CD4-positive, CD25-positive, alpha-beta regulatory T cell (primary cell): ENCODE results near the gene METTL27. TPM values are rescaled to one million over a fixed set of nuclear protein-coding genes. Genes with fewer than 3 reads are reported as not detected.
"Not testable (repeated sequence)": the region's sequence is repeated elsewhere in the genome, so short reads cannot be mapped to it uniquely, and the experiment has no call there.

Experiments
- ATAC-seq, 2 donors: fragments of 150-1000 bp; cut with Tn5 transposase; one replicate each; pipeline ENCODE4 v1.10.0; 2021; ENCODE audit warnings: low read depth in 2 of 2, moderate number of reproducible peaks in 2 of 2, moderate library complexity in 1 of 2
- DNase-seq, 3 donors: peaks; one replicate each; pipeline versions ENCODE4 v3.0.0 to v3.0.0-alpha.2; 2012 to 2022; ENCODE audit warnings: mixed read lengths in 1 of 3
- H3K27ac ChIP-seq: one replicate; pipeline ENCODE4 v1.7.0; 2013; ENCODE audit warnings: mild to moderate bottlenecking, low read length; ENCODE audit not compliant: insufficient read depth, poor library complexity, severe bottlenecking
- H3K27me3 ChIP-seq: one replicate; pipeline ENCODE4 v1.7.0; 2013; ENCODE audit warnings: low read length; ENCODE audit not compliant: control insufficient read depth, insufficient read depth
- H3K36me3 ChIP-seq: one replicate; pipeline ENCODE4 v1.7.0; 2013; ENCODE audit warnings: mild to moderate bottlenecking, low read length, moderate library complexity; ENCODE audit not compliant: control insufficient read depth, insufficient read depth
- H3K4me1 ChIP-seq: 2 replicates; pipeline ENCODE4 v1.7.0; 2013; ENCODE audit warnings: mild to moderate bottlenecking, low read length; ENCODE audit not compliant: insufficient read depth, control insufficient read depth, poor library complexity, severe bottlenecking
- H3K4me3 ChIP-seq: one replicate; pipeline ENCODE4 v1.7.0; 2013; ENCODE audit warnings: low read depth, mild to moderate bottlenecking, low read length, moderate library complexity
- H3K9me3 ChIP-seq, 2 experiments: 1 replicate in 1 of 2; 2 replicates in 1 of 2; pipeline ENCODE4 v1.7.0; 2013; ENCODE audit warnings: low read length in 2 of 2, mild to moderate bottlenecking in 1 of 2, moderate library complexity in 1 of 2; ENCODE audit not compliant: control insufficient read depth in 2 of 2
- H3K27ac Mint-ChIP-seq, 3 donors: one replicate each; pipeline ENCODE4 v1.8.0; 2020 to 2022; ENCODE audit warnings: mild to moderate bottlenecking in 3 of 3, mixed read lengths in 3 of 3, moderate library complexity in 2 of 3
- H3K27me3 Mint-ChIP-seq: one replicate; pipeline ENCODE4 v1.8.0; 2022; ENCODE audit warnings: mild to moderate bottlenecking, mixed read lengths
- H3K36me3 Mint-ChIP-seq: one replicate; pipeline ENCODE4 v1.8.0; 2020; ENCODE audit warnings: mixed read lengths
- H3K4me1 Mint-ChIP-seq, 4 donors: one replicate each; pipeline ENCODE4 v1.8.0; 2020 to 2022; ENCODE audit warnings: mixed read lengths in 4 of 4, mild to moderate bottlenecking in 1 of 4
- H3K4me3 Mint-ChIP-seq, 4 donors: one replicate each; pipeline ENCODE4 v1.8.0; 2020 to 2022; ENCODE audit warnings: mild to moderate bottlenecking in 4 of 4, mixed read lengths in 4 of 4, moderate library complexity in 3 of 4
- H3K9me3 Mint-ChIP-seq, 7 donors: one replicate each; pipeline ENCODE4 v1.8.0; 2020 to 2022; ENCODE audit warnings: mixed read lengths in 7 of 7, mild to moderate bottlenecking in 3 of 7, moderate library complexity in 2 of 7
- polyA plus RNA-seq, 4 donors: library from polyadenylated mRNA; unstranded; fragments of 300-500 nt; fragmentation: Illumina TruSeq; gene quantifications; one replicate each; pipeline ENCODE4 v1.2.3, GENCODE V29; 2021
- total RNA-seq: library from RNA; stranded (reverse); gene quantifications from one replicate; pipeline ENCODE4 v1.2.3, GENCODE V29; 2022

The METTL27 gene
- total and polyA plus RNA-seq, 5 donors from 2014 or later, result 1.1 to 29.1 (median 2.9) TPM

DNA sequence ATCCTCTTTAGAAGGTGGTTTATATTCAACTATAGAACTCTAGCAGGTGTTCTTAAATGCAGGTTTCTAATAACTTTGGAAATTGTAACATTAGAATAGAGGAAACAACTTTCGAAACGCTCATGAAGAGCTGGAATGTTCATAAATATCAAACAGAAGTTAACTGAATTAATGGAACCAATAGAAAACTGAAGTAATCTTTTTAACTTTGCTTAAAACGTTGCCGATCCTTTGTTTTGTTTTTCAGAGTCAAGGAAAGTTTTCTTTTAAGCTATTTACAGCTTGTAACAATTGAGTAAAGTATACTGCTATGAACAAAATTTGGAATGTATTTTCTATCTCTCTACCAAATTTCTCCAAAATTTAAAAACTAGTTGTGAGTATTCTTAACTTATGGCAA, 53.3 kb downstream of the METTL27 start:
- no peak for ATAC-seq
- no peak for DNase-seq
- H3K27me3 Mint-ChIP-seq, result peaks cover 12% of the 10 kb centered on the region
- no peaks in the 10 kb centered on the region for H3K4me1 Mint-ChIP-seq
- H3K4me3 ChIP-seq, result no peak overlapping the region
- peaks cover 0 to 4% (median 2%) of the 10 kb centered on the region in 7 donors for H3K9me3 Mint-ChIP-seq
- H3K9me3 ChIP-seq, result no peaks in the 10 kb centered on the region
- H3K27ac ChIP-seq, result no peak overlapping the region
- H3K27ac Mint-ChIP-seq, result no peak overlapping the region
- H3K4me1 ChIP-seq, result no peaks in the 10 kb centered on the region
- H3K4me3 Mint-ChIP-seq, result no peak overlapping the region
- H3K27me3 ChIP-seq, result no peaks in the 10 kb centered on the region
- no peaks in the 10 kb centered on the region for H3K36me3 Mint-ChIP-seq
- no peaks in the 10 kb centered on the region for H3K36me3 ChIP-seq

DNA sequence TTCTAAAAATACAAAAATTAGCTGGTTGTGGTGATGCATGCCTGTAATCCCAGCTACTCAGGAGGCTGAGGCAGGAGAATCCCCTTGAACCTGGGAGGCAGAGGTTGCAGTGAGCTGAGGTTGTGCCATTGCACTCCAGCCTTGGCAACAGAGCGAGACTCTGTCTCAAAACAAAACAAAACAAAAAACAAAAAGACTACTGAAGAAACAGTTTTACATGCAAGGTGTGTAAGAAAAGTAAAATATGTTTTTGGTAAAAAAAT, 54.6 kb downstream of the METTL27 start:
- H3K27me3 ChIP-seq, H3K36me3 ChIP-seq, H3K4me1 Mint-ChIP-seq, H3K4me3 Mint-ChIP-seq, H3K27ac ChIP-seq, DNase-seq, H3K36me3 Mint-ChIP-seq, H3K27ac Mint-ChIP-seq, H3K4me3 ChIP-seq, H3K9me3 Mint-ChIP-seq, H3K4me1 ChIP-seq, ATAC-seq, H3K9me3 ChIP-seq: not testable (repeated sequence)
- peaks cover 17% of the 10 kb centered on the region for H3K27me3 Mint-ChIP-seq

DNA sequence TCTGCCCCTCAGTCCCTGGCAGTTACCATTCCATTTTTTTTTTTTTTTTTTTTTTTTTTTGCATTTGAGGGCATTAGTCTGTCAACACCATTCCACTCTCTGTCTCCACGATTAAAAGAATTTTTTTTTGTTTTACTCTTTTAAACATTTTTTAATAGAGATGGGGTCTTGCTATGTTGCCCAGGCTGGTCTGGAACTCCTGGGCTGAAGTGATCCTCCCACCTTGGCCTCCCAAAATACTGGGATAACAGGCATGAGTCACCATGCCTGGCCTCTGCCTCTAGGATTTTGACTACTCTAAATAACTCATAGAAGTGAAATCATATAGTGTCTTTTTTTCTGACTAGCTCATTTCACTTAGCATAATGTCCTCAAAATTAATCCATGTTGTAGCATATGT, 55.7 kb downstream of the METTL27 start:
- H3K36me3 Mint-ChIP-seq, result no peaks in the 10 kb centered on the region
- no peak overlapping the region for H3K27ac ChIP-seq
- H3K27me3 Mint-ChIP-seq, result peaks cover 17% of the 10 kb centered on the region
- ATAC-seq (no peak), DNase-seq (no peak)
- no peaks in the 10 kb centered on the region for H3K4me1 Mint-ChIP-seq
- H3K9me3 ChIP-seq, result no peaks in the 10 kb centered on the region
- H3K4me3 Mint-ChIP-seq, result no peak overlapping the region
- no peaks in the 10 kb centered on the region for H3K27me3 ChIP-seq
- no peaks in the 10 kb centered on the region for H3K4me1 ChIP-seq
- no peaks in the 10 kb centered on the region for H3K36me3 ChIP-seq
- no peak overlapping the region for H3K4me3 ChIP-seq
- peaks cover 0 to 4% (median 2%) of the 10 kb centered on the region in 7 donors for H3K9me3 Mint-ChIP-seq
- no peak overlapping the region for H3K27ac Mint-ChIP-seq

Other genes with a start within 250 kb of the METTL27 start
- gene MLXIPL, start 218.0 kb downstream of the METTL27 start, total RNA-seq, result not detected
- not detected for gene MLXIPL, start 218.0 kb downstream of the METTL27 start, polyA plus RNA-seq
- 0.64 TPM for gene VPS37D, start 174.7 kb downstream of the METTL27 start, total RNA-seq
- gene VPS37D, start 174.7 kb downstream of the METTL27 start, polyA plus RNA-seq, result under 1 TPM in 1 of 4 donors, not detected in 3; 0.29 TPM
- gene DNAJC30, start 159.1 kb downstream of the METTL27 start, total RNA-seq, result 10.0 TPM
- gene DNAJC30, start 159.1 kb downstream of the METTL27 start, polyA plus RNA-seq, result 10 to 100 TPM; 10.8 to 14.4 (median 12.8) TPM
- gene BUD23, start 158.9 kb downstream of the METTL27 start, total RNA-seq, result 96.3 TPM
- gene BUD23, start 158.9 kb downstream of the METTL27 start, polyA plus RNA-seq, result 100 to 1,000 TPM; 112 to 127 (median 120) TPM
- 27.3 TPM for gene STX1A, start 122.8 kb downstream of the METTL27 start, total RNA-seq
- gene STX1A, start 122.8 kb downstream of the METTL27 start, polyA plus RNA-seq, result 1 to 10 TPM in 3 of 4 donors, under 1 TPM in 1; 0.80 to 3.1 (median 2.0) TPM
- 19.3 TPM for gene ABHD11, start 103.7 kb downstream of the METTL27 start, total RNA-seq
- gene ABHD11, start 103.7 kb downstream of the METTL27 start, polyA plus RNA-seq, result 10 to 100 TPM; 14.5 to 17.5 (median 16.3) TPM
- not detected for gene CLDN3, start 72.2 kb downstream of the METTL27 start, total RNA-seq
- not detected for gene CLDN3, start 72.2 kb downstream of the METTL27 start, polyA plus RNA-seq
- gene CLDN4, start 11.5 kb downstream of the METTL27 start, total RNA-seq, result 0.79 TPM
- gene CLDN4, start 11.5 kb downstream of the METTL27 start, polyA plus RNA-seq, result under 1 TPM; 0.10 to 0.63 (median 0.23) TPM
- not detected for gene TMEM270, start 18.6 kb upstream of the METTL27 start, total RNA-seq
- under 1 TPM in 1 of 4 donors, not detected in 3; 0.34 TPM for gene TMEM270, start 18.6 kb upstream of the METTL27 start, polyA plus RNA-seq
- 0.35 TPM for gene ELN, start 185.7 kb upstream of the METTL27 start, total RNA-seq
- not detected for gene ELN, start 185.7 kb upstream of the METTL27 start, polyA plus RNA-seq
- gene LIMK1, start 241.3 kb upstream of the METTL27 start, total RNA-seq, result 14.4 TPM
- gene LIMK1, start 241.3 kb upstream of the METTL27 start, polyA plus RNA-seq, result 1 to 10 TPM; 1.7 to 3.1 (median 2.5) TPM